ENCODE results near the gene RUNX1.

The RUNX1 gene

DNA sequence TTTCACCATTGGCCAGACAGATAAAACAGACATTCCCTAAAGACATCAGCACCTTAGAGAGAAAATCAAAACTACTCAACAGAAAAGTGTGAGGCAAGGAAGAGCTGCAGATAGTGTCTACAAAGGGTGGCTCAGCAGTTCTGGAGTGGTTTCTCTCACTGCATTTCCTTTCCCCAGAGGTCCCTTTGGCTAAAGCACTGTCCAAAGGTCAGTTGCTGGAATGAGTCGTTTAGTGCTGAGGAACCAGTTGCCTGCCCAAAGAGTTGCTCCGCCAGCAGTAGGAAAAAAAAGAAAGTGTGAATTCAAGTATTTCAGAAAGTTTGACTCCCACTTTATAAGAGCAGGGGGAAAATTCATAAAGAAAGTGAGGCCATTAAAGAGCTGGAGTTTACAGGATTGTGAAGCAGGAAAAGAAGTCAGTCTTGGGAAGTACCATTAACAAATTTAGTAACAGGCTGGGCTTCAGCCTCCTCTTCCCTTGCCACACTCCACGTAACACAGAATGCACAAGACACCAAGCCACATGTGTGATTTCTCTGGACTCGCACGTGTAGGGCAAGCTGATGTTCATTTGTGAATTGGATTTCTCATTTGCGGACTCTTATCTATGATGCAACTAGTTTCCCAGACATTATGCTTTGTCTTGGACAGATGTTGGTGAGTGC lies 122.2 kb downstream of the RUNX1 start:
- TF ChIP-seq, protein P1, sequence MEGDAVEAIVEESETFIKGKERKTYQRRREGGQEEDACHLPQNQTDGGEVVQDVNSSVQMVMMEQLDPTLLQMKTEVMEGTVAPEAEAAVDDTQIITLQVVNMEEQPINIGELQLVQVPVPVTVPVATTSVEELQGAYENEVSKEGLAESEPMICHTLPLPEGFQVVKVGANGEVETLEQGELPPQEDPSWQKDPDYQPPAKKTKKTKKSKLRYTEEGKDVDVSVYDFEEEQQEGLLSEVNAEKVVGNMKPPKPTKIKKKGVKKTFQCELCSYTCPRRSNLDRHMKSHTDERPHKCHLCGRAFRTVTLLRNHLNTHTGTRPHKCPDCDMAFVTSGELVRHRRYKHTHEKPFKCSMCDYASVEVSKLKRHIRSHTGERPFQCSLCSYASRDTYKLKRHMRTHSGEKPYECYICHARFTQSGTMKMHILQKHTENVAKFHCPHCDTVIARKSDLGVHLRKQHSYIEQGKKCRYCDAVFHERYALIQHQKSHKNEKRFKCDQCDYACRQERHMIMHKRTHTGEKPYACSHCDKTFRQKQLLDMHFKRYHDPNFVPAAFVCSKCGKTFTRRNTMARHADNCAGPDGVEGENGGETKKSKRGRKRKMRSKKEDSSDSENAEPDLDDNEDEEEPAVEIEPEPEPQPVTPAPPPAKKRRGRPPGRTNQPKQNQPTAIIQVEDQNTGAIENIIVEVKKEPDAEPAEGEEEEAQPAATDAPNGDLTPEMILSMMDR (IDR thresholded peaks at IDR 0.05), result no peak

DNA sequence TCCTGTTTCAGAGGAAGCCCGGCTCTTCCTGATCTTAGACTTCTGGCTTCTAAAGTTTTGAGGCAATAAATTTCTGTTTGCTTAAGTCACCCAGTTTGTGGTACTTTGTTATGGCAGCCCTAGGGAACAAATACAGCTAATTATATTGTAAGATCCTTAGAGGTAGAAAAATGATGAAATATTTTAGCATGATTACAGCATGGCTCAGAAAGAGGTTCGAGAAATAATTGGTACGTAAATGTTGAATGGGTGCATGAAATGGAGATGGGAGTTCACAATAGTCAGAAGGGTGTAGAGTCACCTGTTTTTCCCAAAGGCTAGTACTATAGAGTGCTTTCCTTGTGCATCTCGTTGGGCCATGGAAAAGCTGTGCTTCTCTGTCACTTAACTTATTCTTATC lies 123.5 kb downstream of the RUNX1 start:
- TF ChIP-seq, protein P1 (IDR thresholded peaks at IDR 0.05), result no peak

DNA sequence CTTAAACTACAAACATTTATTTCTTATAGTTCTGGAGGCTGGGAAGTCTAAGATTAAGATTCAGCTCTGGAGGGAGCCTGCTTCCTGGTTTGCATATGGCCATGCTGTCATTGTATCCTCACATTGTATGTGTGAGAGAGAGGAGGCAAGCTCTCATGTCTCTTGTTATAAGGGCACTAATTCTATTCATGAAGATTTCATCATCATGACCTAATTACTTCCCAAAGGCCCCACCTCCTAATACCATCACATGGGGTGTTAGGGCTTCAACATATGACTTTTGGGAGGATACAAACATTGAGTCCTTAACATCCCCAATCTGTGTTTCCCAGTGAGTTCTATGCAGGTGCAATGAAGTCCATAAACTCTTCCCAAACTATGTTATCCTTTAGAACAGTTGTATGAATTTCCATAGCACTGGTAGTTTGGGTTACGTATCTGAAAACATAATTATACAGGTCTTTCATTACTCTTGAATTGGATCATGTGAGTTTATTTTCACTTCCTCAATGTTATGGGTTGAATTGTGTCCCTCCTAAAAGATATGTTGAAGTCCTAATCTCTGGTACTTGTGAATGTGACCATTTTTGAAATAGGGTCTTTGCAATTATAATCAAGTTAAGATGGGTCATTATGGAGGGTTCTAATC lies 124.2 kb downstream of the RUNX1 start:
- TF ChIP-seq, protein P1 (IDR thresholded peaks at IDR 0.05), result no peak

DNA sequence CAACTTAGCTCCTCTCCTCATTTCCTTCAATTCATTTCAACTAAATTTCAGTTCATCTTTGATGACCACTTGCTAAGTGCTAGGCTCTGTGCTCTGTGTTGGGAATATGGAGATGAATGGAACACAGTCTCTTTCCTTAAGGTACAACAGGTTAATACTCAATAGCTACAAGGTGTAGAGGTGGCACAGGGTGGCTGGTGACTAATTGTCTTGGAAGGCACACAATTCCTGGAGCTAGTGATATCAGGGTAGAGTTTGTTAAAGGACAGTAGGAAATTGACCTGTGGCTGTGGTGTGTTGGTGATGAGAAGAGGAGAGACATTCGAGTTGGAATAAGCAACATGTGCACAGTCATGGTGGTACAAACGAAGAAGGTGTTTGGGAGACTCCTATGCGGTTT lies 124.9 kb downstream of the RUNX1 start:
- TF ChIP-seq, protein P1 (IDR thresholded peaks at IDR 0.05), result no peak

DNA sequence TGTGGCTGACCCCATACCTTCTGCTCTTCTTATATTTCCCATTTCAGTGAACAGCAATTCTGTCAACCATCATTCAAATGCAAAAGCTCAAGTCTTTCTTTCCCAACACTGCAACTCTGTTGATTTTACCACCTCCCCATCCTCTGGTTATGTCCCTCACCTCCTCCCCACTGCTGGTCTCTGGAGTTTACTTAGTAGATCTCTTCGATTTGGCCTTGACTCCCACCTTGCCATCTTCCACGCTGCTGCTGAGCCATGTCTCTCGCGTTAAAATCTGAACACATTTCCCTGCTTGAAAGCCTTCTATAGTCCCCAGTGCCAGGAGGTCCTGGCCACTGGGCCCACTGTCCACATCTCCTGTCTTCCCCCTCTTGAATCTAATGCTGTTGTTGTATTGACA lies 125.5 kb downstream of the RUNX1 start:
- TF ChIP-seq, protein P1 (IDR thresholded peaks at IDR 0.05), result no peak

DNA sequence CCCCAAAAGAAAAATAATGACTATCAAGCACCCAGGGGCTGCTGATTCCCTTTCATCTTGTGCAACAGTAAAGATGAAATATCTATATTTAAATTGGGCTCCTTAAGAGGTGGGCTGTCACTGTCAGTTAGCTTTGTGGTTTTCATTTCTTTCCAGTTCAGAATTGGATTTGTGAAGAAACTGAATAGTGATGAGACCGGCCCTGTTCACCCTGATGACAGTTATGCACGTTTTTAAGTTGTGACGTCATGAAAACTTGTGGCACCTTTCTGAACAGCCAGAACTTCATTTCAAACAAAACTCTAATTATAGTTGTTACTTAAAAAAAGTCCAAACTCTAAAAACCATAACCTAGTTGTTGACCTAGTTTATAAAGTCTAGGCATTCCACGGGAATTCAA lies 125.9 kb downstream of the RUNX1 start:
- TF ChIP-seq, protein P1 (IDR thresholded peaks at IDR 0.05), result no peak

DNA sequence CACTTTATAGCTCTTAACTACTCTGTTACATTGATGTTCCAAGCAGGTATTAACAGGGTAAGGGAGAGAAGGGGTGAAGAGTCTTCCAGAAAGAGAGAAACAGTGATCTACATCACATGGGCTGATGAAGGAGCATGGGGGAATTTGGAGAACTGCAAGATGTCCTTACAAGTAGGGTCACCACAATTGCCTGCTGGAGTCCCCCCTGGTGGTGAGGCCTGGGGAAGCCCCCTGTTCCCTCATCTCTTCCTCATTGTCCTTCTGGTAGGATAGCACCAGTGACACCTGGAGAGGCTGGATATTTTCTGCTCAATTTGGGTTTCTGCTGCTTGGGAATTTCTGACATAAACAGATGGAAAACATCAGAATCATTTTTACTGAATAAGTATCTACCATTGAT lies 126.6 kb downstream of the RUNX1 start:
- TF ChIP-seq, protein P1 (IDR thresholded peaks at IDR 0.05), result no peak

Measured in LNCAP (cell line).